ENCODE results near the gene ZNF783.

- TF ChIP-seq CTCF (IDR thresholded peaks at IDR 0.05; ENCODE audit: control extremely low read depth in 1 of 3, insufficient read depth in 1 of 3, low read depth in 1 of 3, low read length in 3 of 3) (no peak), TEAD4 (IDR thresholded peaks at IDR 0.05; ENCODE audit: low read depth, low read length) (no peak), HDAC6 (IDR thresholded peaks at IDR 0.05; ENCODE audit: low read depth, low read length) (no peak), GTF2F1 (IDR thresholded peaks at IDR 0.05; ENCODE audit: borderline replicate concordance, low read depth, low read length) (no peak), E2F6 (IDR thresholded peaks at IDR 0.05) (no peak), POLR2A (IDR thresholded peaks at IDR 0.05; ENCODE audit: control extremely low read depth in 1 of 2, low read depth in 2 of 2, low read length in 2 of 2) (no peak), BACH1 (IDR thresholded peaks at IDR 0.05; ENCODE audit: low read length) (no peak), ASH2L (IDR thresholded peaks at IDR 0.05; ENCODE audit: low read length) (no peak), SIN3A (conservative IDR thresholded peaks at IDR 0.05 in 1 of 2, IDR thresholded peaks at IDR 0.05 in 1 of 2; ENCODE audit: low read depth in 1 of 2, low read length in 2 of 2) (no peak), ATF2 (IDR thresholded peaks at IDR 0.05; ENCODE audit: low read length) (no peak), CBX5 (IDR thresholded peaks at IDR 0.05; ENCODE audit: low read depth, low read length) (no peak), SRF (IDR thresholded peaks at IDR 0.05; ENCODE audit: low read depth, low read length) (no peak), POLR2AphosphoS5 (IDR thresholded peaks at IDR 0.05; ENCODE audit: low read depth, low read length) (no peak)
These were observed 35.0 kb upstream of the ZNF783 start for GRCh38 chr7:149226840-149227494.

All from H1 (cell line).